Measurements from ENCODE around the gene ADCY1.

ADCY1 gene

DNA sequence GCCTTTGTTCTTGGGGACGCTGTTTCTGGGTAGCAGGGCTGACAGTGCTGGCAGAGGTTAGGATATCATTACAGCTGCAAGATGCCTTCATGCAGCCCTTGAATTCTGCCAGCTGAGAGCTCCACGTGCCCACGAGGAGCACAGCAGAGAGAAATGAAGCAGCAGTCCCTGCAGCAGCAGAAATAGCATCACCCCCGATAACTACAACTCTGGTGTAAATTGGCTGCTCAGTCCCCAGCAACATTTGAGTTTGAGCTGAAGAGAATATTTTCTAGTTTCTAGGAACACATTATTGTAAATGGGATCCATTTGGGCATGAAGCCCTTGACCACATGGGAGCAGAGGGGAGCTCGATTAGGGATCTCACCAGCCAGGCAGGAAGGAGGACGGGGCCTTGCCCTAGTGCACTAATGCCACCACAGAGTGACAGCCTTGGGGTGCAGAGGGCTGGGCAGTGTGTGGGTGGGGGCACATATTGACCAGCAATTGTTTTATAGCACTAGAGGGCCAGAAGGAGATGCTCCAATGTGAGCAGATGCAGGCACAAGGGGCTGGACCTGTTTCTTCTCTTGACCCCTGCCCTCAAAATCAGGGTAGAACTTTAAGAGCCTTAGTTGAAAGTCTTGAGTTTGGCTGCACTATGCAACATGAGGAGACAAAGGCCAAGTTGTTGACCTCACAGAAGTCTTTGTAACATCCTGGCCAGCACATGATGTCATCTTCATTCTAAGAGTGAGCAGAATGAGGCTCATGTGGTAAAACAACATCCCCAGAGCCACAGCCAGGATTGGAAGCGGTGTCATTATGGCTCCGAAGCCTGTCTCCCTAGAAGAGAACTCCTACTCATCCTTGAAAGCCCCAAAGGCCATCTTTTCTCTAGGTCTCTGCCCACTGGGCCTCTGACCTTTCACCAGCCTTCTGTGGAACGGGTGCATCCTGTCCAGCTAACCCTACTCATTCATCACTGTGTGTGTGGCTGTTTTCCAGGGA, 52.6 kb downstream of the ADCY1 start:
- DNase-seq = no peak

DNA sequence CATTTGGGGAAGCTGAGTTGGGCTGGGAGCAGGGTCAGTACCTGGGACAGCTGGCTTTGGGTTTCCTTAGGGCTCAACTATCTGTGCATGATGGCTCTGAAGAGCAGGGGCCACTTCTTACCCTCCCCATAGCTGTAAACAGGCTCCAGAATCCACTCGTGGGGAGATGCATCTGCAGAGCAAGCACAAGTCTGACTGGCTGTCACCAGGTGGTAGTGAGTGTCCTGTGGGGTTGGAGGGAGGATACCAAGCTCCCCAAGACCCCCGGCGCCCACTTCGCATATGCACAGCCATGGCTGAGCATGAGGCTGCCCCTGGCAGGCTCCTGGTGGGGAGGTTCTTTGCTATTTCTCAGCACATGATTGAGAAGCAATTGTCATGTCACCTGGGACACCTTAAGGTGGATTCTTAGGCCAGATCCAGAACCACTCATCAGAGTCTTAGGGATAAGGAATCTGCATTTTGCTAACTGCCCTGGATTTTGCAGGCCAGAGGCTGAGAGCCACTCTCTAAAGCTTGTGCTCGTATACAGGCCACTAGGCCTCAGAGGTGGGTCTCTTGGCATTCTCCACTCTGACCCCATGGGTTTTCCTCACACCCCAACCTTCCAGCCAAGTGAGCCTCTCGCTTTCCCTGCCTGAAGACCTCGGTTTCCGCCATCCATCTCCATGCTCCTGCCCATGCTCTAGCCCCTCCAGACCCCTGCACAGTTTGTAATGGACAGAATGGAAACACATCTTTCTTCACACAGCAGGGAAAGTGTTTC, 53.7 kb downstream of the ADCY1 start:
- DNase-seq = no peak

DNA sequence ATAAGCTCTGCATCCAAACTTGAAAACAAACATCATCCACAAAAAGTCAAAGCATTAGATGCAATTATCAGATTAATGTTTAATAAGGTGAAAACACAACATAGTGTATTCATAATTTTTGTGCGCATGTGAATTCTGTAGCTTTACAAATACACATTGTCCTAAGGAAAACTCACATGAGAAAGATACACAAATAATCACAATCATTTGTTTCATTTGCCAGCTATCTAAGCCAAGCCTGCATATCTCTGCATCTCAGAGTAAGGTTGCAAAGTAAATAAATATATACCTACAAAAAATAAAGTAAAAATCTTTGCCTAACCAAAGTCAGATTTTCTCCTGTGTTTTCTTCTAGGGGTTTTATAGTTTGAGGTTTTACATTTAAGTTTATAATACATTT, 57.4 kb downstream of the ADCY1 start:
- DNase-seq = no peak

DNA sequence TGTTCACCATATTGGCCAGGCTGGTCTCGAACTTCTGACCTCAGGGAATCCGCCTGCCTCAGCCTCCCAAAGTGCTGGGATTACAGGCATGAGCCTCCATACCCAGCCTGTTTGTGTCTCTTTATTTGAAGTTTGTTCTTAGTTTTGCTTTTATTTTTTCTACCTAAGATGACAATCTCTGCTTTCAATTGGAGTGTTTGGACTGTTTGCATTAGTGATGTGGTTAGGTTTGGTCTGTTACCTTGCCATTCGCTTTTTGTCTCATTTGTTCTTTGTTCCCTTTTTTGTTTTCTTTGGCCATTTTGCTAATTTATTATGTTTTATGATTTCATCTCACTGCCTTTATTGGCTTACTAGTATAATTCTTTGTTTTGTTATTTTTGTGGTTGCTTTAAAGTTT, 62.6 kb downstream of the ADCY1 start:
- DNase-seq = no peak

DNA sequence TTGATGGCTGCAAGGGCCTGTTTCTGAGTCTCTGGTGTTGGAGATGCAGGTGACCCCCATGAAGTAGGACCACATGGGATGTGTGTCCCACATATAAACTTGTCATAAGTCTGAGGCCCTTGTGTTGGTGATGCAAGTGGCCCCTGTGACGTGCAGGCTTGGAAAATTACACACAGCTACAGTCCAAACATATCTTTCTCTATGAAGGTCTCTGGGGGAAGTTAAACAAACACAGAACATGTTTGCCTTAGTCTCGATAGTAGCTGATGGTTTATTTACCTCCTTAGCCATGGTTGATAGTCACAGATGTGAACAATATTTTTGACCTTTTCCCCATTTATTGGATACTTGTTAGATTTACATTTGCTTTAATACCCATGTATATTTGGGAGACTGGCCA, 64.7 kb downstream of the ADCY1 start:
- DNase-seq = no peak

DNA sequence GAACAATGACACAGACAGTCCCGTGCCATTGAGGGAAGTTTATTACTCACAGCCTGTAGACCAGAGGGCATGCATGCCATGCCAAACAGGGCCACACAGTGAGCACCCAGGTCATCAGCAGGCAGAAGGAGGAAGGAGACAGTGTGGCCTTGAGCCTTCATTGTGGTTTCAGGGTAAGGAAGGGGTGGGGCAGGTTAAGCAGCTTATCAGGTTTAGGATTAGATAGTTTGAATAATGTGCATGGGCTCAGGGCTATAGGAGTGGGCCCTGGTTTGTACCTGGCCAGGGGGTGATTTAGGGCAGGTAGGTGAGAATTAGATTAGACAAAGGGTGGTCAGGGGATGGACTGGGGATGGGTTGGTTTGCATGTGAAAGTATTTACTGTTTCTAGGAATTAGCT, 67.9 kb downstream of the ADCY1 start:
- no peak for DNase-seq

DNA sequence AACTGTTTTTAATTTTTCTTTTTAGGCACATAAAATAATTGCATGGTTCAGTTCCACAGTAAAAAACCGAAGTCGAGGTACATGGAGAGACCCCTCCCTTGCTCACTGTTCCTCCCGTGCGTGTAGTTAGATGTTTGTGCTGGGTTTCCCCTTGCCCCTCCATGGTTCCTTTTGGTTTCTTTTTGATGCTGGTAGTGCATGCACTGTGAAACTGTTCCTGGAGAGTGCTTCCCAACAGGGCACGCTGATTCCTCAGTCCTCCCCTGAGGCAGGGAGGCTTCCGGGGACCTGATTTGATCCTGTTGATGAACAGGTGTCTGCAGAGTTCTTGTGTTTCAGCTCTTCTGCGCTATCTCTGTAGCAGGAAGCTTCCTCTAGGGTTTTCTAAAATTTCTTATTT, 69.5 kb downstream of the ADCY1 start:
- DNase-seq = no peak

DNA sequence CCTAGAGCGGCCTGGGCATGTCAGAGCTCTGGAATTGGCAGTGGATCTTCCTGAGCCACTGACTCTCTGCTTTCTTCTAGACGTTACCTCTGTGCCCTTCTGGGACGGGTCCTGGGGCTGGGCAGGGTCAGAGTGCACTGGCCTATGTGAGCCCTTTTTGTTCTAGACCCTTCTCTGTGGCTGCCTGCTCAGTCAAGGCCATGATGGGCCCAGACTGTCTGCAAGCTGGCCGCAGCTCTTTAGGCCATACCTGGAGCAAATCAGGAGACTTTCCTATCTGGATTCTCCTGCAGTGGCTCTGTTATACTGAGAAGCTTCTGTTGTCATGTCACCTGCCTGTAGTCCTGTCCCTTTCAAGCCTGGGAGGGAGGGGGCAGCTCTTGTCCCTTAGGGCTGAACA, 70.1 kb downstream of the ADCY1 start:
- DNase-seq = no peak

DNA sequence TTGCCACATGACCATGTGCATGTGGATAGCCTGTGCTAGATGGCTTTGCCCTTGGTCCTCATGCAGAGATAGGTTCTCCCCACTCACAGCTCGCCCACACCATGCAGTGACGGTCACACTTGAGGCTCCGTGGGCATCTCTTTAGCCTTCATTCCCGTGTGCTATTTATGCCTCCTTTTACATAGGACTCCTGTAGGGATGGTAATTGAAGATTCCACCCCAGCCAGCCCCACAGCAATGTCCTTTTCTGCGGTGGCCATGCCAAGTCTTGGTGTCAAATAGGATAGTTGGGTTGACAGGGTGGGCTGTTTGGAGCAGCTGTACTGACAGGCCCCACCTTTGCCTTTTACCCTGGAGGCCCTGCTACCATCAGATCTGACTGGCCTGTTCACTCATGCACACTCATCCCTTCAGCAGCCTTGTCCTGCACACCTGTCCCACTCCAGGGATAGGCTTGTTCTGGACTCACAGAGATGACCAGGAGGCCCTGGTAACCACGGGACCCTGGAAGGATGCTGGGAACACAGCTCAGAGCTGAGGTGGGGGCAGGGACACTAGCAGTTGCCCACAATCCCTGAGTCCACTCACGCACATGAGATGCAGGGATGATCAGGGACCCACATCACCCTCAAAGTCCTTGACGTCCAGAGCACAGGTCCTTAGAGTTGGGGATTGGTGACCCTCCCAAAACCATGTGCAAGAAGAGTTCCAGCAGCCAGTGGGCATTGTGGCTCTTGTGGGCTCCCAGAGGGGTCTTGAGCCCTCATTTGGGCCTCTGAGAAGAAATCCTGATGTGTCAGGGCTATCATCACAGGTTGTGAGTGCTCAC, 71.2 kb downstream of the ADCY1 start:
- no peak for DNase-seq

DNA sequence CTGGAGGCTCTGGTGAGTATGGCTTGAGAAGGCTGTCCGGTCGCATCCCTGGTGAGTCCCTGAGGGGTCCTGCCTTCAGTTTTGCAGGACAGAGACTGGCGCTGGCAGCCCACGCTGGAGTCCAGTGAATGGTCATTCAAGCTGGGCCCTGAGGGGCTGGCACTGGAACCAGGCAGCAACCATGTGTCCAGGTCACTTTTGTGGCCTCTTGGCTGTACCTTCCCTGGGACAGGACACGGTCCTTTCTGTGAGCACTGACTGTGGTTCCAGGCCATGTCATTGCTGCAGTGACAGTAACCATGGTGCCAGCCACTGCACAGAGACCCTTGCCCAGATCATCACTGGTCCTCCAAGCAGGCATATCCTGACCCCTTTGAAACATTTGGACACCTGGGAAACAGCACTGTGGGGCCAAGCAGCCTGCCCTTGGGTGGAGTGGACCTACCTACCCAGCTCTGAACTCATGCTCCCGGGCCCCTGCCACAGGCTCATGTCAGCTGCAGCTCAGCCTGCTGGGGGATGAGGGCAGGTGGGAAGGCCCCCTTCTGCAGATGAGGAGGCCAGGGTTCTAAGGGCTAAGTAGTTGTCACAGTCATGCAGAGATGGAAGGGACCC, 72.1 kb downstream of the ADCY1 start:
- no peak for DNase-seq

DNA sequence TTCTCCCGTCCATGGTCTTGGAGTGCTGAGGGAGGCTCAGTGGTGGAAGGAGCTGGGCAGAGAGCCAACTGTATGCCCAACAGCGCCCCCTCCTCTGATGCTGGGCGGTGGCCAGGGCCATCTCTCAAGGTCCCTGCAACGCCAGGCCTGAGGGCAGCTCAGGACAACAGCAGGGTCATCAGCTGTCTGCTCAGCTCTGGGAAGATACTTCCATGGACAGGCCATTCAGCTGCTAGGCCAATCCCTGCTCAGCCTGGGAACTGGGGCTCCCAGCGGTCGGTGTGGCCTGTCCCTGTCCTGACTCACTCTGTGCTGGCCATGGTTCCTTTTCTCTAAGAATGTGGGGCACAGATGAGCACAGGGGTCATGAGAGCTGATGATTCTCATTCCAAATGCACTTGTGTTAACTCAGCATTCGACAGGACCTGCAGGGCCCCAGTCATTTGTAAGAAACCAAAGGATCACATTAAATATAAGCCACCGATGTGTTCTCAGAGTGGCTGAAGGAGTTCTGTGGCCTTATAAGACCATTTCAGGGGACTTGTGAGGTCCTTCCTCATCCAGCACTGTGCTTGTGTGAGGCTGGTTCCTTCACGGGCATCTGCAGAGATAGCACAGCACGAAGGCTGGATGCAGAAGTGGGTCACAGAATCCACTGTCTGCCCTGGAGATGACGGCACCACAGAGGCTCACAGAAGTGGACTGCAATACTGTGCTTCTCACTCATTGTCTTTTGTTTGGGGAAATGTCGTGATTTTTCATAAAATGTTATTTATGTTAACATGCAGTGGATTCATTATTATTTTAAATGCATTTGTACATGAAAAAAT, 73.0 kb downstream of the ADCY1 start:
- DNase-seq = no peak

DNA sequence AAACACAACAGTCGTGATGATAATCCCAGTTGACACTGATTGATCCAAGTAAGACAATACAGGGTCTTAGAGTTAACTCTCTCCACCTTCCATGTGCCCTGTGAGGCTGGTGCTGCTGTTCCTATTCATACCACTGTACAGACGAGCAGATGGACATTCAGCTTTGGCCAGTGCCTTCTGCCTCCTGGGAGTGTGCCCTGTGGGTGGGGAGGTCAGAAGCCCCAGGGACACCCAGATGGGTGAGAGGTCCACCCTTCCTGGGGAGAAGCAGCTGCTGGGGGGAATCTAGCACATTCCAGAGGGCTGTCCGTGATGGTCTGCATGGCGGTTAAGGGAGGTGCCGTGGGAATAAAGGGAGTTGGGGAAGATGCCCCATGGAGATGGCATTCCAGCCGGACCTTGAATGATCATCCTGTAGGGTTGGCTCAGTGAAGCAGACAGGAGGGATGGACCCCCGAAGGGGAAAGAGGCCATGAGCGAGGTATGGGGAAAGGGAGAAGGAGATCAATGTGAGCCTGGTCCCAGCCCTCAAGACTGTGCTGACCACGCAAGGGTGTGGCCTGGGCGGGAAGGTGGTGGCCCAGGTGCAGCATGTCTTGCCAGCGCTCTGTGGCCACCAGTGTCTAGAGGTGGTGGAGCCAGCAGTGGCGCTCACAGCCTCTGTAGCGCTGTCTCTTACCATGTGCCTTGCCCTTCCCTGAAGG, 74.0 kb downstream of the ADCY1 start:
- DNase-seq = no peak

DNA sequence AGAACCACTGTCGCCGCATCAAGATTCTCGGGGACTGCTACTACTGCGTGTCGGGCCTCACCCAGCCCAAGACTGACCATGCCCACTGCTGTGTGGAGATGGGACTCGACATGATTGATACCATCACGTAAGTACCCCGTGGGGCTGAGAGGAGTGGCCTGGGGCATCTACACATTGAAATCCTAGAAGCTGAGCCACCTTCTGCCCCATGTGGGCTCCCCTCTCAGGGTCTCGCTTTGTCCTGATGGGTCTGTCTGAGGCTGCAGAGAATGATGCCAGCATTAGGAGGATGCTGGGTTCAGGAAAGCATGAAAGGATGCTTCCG, 74.5 kb downstream of the ADCY1 start:
- DNase-seq = no peak

DNA sequence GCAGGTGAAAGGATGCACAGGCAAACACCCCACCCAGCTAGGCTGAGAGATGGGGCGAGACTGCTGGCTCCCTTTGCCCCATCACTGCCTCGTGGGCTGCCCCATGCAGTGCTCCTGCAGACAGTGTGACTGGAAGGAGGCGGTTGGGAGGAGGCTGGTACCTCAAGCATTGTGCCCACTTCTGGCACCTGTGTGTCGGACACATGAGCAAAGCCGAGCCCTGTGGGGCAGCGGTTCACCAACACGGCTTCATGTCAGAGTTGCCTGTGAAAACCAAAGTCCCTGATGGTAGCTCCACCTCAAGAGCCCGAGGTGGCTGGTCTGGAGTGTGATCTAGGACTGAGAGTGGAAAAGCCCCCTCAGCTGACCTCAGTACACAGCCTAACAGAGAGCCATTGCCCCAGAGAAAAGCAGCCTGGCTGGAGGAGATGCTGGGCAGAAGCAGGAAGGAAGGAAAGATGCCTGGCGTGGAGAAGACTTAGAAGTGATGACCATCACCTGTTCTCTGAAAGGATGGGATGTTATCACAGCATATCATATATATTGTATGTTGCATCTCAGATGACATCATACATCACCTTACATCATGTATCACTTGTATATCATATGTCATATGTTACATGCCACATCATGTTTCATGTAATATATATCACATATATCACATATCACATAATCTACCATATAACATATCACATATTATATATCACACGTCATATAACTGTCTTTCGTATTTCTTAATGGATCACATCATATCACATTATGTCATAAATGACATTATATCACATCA, 75.6 kb downstream of the ADCY1 start:
- no peak for DNase-seq

DNA sequence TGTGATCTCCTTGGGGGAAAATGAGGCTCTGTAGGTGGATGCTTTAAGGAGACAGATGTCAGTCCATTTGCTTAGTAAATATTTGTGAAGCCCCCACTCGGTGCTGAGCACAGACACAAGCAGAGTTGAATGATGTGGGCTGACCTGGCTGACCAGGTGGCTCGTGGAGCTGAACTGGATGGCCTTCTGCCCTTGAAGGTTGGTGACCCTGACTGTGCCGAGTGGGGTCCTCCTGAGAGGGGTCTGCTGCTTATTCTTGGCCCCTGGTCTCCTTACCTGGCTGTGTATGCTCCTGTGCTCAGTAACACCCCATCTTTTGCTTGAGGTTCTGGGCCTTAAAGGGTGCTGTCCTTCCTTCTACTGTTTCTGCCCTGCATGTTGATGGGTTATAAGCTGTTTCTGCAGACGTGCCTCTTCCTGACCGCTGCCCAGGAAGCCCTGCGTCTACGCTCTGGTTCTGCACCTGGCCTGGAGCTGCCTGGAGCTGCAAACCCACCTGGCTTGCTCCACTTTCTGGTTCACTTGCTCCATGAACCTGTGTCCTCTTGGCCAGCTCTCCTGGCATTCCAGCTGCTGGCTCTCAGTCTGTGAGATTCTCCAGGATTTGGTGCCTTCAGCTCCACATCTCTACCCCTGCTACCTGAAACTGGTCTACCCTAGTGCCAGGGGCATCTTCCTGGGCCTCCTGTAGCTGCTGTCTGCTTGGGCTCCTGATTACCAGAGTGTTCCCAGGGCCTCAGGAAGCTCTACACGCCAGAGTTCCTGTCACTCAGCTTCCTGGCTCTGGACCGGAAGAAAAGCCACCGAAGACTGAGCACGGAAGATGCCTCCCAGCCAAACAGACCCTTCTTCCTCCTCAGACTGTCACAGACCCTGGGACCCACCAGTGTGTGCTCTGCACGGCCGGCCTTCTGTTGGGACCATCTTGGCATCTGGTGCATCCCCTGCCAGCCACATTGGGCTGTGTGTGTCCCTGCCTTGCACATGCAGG, 76.5 kb downstream of the ADCY1 start:
- DNase-seq = no peak

DNA sequence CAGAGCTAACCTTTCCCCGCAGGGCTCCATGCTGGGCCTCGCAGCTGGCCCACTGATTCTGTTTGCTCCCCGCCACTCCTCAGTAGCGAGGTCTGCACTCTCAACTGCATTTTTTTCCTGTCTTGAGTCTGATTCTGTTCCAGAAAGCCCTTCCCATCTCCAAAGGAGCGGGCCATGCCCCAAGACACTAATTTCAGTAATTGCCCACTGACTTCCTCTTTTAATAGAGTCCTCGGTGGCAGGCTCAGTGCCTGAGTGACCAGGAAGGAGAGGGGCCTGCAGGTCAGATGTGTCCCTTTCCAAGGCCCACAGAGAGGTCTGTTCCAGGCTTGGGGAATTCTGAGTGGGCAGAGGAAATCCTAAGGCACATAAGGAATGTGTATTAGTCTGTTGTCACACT, 77.4 kb downstream of the ADCY1 start:
- no peak for DNase-seq

DNA sequence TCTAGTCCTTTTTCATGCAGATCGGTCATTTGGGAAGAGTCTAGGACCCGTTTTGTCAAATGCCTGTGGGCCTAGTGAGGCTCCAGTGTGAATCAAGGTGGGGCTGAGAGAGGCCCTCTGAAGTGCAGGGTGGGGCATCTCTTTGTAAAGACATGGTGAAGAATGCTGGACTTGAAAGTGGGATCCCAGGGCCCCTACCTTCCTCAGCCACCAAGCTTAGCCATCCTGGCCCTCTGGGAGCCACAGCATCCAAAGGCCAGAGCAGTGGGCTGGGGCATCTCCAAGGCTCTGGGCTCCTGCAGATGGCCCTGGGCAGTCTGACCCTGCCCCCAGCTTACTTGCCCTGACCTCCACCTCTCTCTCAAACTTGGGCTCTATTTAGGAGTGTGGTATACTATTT, 78.5 kb downstream of the ADCY1 start:
- no peak for DNase-seq

DNA sequence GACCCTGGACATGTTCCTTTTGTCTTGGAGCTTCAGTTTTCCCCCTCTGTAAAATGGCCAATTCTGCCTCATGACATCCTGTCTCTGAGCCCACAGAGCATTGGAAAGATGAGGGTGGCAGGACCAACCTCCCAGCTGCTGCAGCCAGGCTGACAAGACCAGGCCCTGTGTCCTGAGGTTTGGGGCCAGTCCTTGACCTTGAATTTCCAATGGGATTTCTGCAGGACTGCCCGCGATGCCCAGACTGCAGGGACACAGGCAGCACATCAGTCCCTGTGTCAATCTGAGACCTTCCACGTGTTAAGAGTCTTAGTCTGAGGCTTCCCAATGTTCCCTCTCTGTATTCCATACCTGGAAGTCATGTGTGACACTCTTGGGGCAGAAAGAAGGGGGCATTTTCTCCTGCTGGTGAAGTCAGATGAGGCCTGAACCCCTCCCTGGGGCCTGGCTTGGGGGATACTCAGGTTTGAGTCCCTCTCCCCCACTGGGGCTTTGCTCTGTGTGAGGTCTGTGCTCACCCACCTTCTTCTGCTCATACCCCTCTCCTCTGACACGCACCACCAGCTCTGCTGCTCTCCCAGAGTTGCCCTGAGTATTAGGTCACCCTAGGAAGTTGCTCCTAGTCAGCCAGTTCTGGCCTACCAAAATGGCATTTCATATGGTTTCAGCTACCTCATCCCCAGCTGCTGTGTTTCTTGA, 79.2 kb downstream of the ADCY1 start:
- DNase-seq = no peak

DNA sequence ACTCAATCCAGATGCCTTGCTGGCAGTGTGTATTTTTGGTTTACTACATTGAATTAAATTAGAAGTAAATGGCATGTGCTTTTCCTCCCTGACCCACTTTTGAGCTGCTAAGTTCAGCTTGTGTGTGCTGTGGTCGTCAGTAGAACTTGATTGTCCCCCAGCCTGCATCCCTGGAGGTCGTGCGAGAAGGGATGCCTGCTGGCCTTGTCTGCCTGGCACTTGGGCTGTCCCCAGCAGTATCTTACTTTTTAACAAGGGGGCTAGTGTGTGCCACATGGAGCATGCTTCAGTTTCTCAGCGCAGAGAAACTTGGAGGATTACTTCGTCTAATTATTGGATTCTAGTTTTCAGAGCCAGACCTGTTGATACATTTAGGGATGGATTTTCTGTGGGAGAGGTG, 80.2 kb downstream of the ADCY1 start:
- no peak for DNase-seq
